ENCODE data around the gene FGFBP1.

GRCh38 chr4:15898902-15899301 lies 39.6 kb downstream of the FGFBP1 start:
- TF ChIP-seq CTCF (IDR thresholded peaks at IDR 0.05; ENCODE audit: low read depth, low read length): no peak
- TF ChIP-seq POLR2A (IDR thresholded peaks at IDR 0.05; ENCODE audit: extremely low read depth, insufficient read length): no peak
- TF ChIP-seq MYC (IDR thresholded peaks at IDR 0.05; ENCODE audit: low read depth, low read length): no peak

All from NB4 (cell line).